ENCODE results near the gene DOCK2. TPM values are rescaled to one million over a fixed set of nuclear protein-coding genes. Genes with fewer than 3 reads are reported as not detected.

Gene DOCK2
- polyA plus RNA-seq, 1 of the 3 experiments (the other 2 are of a cell fraction): 3.8 TPM

- H3K9me2 ChIP-seq: no peaks in the 10 kb centered on the region
- H3K4me2 ChIP-seq: no peak overlapping the region
- ChIA-PET POLR2A (interaction anchor here (0.7 kb wide), 1 partner anchor 10 kb away, joined by 3 read pairs; the partner anchor contains the start of gene SPDL1), CTCF (interaction anchor here (1.0 to 2.1 kb wide), 3 partner anchors 78 to 1045 kb away, joined by 3 to 5 read pairs (median 4); partner anchors contain the start of gene INSYN2B)
- H3K4me1 ChIP-seq (ENCODE audit: control insufficient read depth in 1 of 2, insufficient read depth in 2 of 2, low read depth in 1 of 2, low read length in 1 of 2): peaks cover 0 to 8% of the 10 kb centered on the region in 2 experiments; a peak in 2 of 4 replicates
- TF ChIP-seq, protein P1, sequence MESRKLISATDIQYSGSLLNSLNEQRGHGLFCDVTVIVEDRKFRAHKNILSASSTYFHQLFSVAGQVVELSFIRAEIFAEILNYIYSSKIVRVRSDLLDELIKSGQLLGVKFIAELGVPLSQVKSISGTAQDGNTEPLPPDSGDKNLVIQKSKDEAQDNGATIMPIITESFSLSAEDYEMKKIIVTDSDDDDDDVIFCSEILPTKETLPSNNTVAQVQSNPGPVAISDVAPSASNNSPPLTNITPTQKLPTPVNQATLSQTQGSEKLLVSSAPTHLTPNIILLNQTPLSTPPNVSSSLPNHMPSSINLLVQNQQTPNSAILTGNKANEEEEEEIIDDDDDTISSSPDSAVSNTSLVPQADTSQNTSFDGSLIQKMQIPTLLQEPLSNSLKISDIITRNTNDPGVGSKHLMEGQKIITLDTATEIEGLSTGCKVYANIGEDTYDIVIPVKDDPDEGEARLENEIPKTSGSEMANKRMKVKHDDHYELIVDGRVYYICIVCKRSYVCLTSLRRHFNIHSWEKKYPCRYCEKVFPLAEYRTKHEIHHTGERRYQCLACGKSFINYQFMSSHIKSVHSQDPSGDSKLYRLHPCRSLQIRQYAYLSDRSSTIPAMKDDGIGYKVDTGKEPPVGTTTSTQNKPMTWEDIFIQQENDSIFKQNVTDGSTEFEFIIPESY (IDR thresholded peaks at IDR 0.05; ENCODE audit: borderline replicate concordance, low read depth): no peak
- TF ChIP-seq EZH2phosphoT487 (IDR thresholded peaks at IDR 0.05; ENCODE audit: borderline replicate concordance, low read depth) (no peak), TAF1 (IDR thresholded peaks at IDR 0.05; ENCODE audit: borderline replicate concordance, low read depth, low read length) (no peak), FOSL2 (IDR thresholded peaks at IDR 0.05; ENCODE audit: borderline replicate concordance, low read depth) (no peak), GABPA (IDR thresholded peaks at IDR 0.05; ENCODE audit: low read depth) (no peak), ELF1 (IDR thresholded peaks at IDR 0.05) (no peak), SMC3 (IDR thresholded peaks at IDR 0.05; ENCODE audit: low read depth, low read length) (no peak), MXI1 (IDR thresholded peaks at IDR 0.05; ENCODE audit: low read depth, low read length) (no peak)
- TF ChIP-seq, protein P2, sequence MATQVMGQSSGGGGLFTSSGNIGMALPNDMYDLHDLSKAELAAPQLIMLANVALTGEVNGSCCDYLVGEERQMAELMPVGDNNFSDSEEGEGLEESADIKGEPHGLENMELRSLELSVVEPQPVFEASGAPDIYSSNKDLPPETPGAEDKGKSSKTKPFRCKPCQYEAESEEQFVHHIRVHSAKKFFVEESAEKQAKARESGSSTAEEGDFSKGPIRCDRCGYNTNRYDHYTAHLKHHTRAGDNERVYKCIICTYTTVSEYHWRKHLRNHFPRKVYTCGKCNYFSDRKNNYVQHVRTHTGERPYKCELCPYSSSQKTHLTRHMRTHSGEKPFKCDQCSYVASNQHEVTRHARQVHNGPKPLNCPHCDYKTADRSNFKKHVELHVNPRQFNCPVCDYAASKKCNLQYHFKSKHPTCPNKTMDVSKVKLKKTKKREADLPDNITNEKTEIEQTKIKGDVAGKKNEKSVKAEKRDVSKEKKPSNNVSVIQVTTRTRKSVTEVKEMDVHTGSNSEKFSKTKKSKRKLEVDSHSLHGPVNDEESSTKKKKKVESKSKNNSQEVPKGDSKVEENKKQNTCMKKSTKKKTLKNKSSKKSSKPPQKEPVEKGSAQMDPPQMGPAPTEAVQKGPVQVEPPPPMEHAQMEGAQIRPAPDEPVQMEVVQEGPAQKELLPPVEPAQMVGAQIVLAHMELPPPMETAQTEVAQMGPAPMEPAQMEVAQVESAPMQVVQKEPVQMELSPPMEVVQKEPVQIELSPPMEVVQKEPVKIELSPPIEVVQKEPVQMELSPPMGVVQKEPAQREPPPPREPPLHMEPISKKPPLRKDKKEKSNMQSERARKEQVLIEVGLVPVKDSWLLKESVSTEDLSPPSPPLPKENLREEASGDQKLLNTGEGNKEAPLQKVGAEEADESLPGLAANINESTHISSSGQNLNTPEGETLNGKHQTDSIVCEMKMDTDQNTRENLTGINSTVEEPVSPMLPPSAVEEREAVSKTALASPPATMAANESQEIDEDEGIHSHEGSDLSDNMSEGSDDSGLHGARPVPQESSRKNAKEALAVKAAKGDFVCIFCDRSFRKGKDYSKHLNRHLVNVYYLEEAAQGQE (IDR thresholded peaks at IDR 0.05; ENCODE audit: low read depth, low read length): no peak
- no peak overlapping the region for H3K4me3 ChIP-seq (ENCODE audit: low read depth in 2 of 2, low read length in 1 of 2)
- H3K27ac ChIP-seq (ENCODE audit: low read depth in 2 of 2, low read length in 1 of 2): peak overlapping the region in 1 of 2 experiments; percentile 46; a peak in 2 of 4 replicates
- peaks cover 95% of the 10 kb centered on the region for H3K79me2 ChIP-seq (ENCODE audit: insufficient read depth)
- DNase-seq: no peak
- H3K36me3 ChIP-seq (replicated peaks in 1 of 2; ENCODE audit: control insufficient read depth in 1 of 2, insufficient read depth in 2 of 2, low read length in 1 of 2): peaks cover 94% of the 10 kb centered on the region in 2 experiments
- no peak overlapping the region for H3K9ac ChIP-seq
- H3F3A ChIP-seq (replicated peaks; ENCODE audit: insufficient read depth): peaks cover 61% of the 10 kb centered on the region
- no peaks in the 10 kb centered on the region for H3K27me3 ChIP-seq (ENCODE audit: insufficient read depth)
- H3K9me3 ChIP-seq: no peaks in the 10 kb centered on the region
- H4K20me1 ChIP-seq (ENCODE audit: insufficient read depth): no peaks in the 10 kb centered on the region
- WGBS (ENCODE audit: low lambda C conversion rate): 85% methylated on average over 6 of the region's 6 CpGs
- no peak overlapping the region for H2AFZ ChIP-seq (ENCODE audit: low read depth)
These were observed 44.0 kb upstream of the DOCK2 start for GRCh38 chr5:169592937-169593650.

Measured in SK-N-SH (cell line).